ENCODE results near the gene YDJC.
"Not testable (repeated sequence)": the region's sequence is repeated elsewhere in the genome, so short reads cannot be mapped to it uniquely, and the experiment has no call there.

Gene YDJC, protein sequence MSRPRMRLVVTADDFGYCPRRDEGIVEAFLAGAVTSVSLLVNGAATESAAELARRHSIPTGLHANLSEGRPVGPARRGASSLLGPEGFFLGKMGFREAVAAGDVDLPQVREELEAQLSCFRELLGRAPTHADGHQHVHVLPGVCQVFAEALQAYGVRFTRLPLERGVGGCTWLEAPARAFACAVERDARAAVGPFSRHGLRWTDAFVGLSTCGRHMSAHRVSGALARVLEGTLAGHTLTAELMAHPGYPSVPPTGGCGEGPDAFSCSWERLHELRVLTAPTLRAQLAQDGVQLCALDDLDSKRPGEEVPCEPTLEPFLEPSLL

DNA sequence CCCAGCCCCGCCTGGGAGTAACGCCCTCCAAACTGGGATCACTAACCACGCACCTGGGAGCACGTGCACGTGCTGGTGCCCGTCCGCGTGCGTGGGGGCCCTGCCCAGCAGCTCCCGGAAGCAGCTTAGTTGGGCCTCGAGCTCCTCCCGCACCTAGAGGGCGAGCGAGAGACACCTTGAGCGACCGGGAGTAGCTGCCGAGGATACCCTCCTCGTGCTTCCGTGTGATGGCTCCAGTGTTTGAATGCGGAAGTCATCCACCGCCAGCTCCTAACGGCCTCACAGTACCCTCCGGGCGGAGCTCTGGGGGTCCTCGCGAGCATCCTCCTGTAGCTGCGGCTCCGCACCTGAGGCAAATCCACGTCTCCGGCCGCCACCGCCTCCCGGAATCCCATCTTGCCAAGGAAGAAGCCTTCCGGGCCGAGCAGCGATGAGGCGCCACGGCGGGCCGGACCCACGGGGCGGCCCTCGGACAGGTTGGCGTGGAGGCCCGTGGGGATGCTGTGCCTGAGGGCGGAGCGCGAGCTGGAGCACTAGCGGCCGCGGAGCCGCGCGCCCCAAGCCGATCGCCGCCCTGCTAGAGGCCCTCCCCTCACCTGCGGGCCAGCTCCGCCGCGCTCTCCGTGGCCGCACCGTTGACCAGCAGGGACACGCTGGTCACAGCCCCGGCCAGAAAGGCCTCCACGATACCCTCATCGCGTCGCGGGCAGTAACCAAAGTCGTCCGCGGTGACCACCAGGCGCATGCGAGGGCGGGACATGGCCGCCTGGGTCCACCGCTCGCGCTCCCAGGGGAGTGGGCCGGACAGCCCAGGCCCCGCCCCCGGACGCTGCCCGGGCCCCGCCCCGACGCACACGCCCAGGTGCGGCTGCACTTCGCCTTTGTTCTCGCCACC lies at the start of gene YDJC:
YDJC (minus strand) TSS at position 768 of the 895 bp plus-strand sequence; CDS start at position 760, 8 bp downstream.
- DNase-seq, result peak; percentile 95

DNA sequence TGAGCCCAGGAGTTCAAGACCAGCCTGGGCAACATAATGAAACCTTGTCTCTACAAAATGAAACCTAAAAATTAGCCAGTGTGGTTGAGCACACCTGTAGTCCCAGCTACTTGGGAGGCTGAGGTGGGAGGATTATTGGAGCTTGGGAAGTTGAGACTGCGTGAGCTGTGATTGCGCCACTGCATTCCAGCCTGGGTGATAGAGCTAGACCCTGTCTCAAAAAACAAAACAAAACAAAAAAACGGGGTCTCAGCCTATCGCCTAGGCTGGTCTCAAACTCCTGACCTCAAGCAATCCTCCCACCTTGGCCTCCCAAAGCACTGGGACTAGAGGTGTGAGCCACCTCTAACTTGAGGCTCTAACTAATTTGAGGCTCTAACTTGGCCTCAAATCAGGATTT lies 49.6 kb upstream of the YDJC start:
- DNase-seq, result no peak

- DNase-seq, result not testable (repeated sequence)
These were observed 49.0 kb upstream of the YDJC start for GRCh38 chr22:21678842-21679241.

DNA sequence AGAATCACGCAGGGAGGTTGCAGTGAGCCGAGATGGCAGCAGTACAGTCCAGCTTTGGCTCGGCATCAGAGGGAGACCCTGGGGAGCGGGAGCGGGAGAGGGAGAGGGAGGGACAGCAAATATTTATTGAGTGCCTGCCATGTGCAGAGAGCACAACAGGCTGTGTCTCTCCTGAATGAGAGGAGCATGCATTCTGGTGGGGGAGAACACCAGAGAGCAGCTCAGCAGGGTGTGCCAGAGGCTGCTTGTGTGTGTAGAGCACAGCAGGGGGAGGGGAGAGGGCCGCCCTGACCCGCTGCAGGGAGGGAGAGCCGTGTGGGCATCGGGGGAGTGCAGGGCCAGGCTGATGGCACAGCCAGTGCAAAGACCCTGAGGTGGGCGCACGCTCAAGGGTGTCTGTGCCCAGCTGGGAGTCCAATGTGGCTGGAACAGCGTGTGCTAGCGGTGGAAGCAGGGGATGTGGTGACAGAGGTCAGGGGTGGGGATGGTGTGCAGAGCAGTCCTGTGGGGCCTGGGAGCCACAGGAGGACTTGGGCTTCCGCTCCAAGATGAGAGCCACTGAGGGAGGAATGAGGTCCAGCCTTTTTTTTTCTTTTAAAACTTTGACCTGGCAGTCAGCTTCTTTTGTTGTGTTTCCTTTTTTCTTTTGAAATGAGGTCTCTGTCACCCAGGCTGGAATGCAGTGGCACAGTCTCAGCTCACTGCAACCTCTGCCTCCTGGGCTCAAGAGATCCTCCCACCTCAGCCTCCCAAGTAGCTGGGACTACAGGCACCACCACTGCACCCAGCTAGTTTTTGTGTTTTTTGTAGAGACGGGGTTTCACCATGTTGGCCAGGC lies 48.0 kb upstream of the YDJC start:
- no peak for DNase-seq

- no peak for DNase-seq
These were observed 44.9 kb upstream of the YDJC start for GRCh38 chr22:21674638-21675245.

- no peak for DNase-seq
These were observed 43.9 kb upstream of the YDJC start for GRCh38 chr22:21673534-21674321.

- DNase-seq, result no peak
These were observed 42.3 kb upstream of the YDJC start for GRCh38 chr22:21672107-21672629.

DNA sequence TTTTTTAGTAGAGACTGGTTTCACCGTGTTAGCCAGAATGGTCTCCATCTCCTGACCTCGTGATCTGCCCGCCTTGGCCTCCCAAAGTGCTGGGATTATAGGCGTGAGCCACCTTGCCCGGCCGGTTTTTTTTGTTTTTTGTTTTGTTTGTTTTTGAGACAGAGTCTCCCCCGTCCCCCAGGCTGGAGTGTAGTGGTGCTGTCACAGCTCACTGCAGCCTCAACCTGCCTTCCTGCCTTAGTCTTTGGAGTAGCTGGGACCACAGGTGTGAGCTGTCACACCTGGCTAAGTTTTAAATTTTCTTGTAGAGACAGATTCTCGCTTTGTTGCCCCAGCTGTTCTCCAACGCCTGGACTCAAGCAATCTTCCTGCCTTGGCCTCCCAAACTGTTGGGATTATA lies 39.2 kb upstream of the YDJC start:
- DNase-seq, result no peak

- no peak for DNase-seq
These were observed 37.0 kb upstream of the YDJC start for GRCh38 chr22:21666786-21667185.

DNA sequence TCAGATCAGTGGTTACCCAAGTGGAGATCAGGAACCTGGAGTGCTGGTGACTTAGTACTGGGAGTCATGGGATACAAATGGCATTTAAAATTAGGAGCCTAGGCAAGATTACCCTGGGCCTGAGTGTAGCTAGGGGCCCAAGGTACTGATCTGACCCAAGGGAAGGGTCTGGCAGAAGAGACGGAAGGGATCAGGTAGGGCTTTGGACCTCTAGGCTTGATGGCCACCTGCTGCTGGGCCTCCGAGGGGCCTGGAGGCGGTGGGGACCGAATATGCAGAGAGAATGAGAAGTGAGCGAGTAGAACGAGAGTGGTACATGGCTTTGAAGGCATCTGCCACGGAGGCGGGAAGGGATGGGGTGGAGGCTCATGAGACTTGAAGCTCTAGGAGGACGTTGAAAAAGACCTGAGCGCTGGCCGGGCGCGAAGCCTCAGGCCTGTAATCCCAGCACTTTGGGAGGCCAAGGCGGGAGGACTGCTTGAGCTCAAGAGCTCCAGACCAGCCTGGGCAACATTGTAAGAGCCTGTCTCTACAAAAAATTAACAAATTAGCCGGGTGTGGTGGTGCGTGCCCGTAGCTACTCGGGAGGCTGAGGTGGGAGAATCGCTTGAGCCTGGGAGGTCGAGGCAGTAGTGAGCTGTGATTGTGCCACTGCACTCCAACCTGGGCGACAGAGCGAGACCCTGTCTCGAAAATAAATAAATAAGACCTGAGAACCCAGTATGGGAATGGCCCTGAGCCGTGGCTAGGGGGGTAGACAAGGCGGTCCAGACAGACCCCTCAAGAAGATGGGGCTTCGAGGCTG lies 35.4 kb upstream of the YDJC start:
- DNase-seq, result no peak

DNA sequence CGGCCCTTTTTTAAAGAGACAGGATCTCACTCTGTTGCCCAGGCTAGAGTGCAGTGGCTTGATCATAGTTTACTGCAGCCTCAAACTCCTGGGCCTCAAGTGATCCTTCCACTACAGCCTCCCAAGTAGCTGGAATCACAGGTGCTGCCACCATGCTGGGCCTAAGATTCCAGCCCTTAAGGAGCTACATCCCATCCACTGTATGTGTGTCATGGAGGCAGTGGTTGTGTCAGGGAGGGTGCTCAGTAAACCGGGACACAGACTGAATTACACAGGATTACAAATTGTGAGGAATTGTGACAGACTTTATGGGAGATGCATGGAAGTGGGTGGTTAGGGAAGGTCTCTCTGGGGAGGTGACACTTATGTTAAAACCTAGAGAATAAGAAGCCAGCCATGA lies 33.9 kb upstream of the YDJC start:
- no peak for DNase-seq

GRCh38 chr22:21661991-21662390 lies 32.2 kb upstream of the YDJC start:
- no peak for DNase-seq

- no peak for DNase-seq
These were observed 31.1 kb upstream of the YDJC start for GRCh38 chr22:21660904-21661303.

GRCh38 chr22:21659864-21660525 lies 30.2 kb upstream of the YDJC start:
- DNase-seq, result no peak

DNA sequence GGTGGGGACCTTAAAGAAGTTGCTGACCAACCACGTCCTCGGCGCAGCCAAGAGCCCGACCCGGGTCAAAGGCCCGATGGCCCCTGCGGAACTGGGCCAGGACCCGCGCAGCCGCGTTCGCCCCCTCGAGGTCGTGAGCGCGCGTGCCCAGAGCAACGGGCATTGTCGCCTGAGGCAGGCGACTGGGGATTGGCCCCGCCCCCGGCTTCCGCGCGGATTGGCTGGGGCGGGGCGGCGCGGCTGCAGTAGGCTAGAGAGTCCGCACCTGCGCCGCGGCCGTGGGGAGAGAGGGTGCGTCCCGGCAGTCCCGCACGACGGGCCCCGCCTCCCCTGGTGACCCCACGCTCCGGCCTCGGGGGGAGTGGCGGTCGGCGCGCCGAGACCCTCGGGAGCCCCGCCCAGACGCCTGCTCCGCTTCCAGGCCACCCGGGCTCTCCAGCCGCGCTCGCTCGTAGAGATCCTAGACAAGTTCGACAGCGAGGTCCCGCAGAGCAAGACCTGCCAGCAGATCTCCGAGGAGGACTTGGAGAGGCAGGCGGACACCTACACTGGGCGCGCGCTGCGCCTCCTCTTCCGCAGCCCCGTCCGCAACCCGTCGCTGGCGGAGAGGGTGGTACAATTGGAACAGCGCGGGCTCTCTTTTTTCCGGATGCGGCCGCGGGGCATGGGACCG lies 27.7 kb upstream of the YDJC start:
- peak; percentile 84 for DNase-seq

DNA sequence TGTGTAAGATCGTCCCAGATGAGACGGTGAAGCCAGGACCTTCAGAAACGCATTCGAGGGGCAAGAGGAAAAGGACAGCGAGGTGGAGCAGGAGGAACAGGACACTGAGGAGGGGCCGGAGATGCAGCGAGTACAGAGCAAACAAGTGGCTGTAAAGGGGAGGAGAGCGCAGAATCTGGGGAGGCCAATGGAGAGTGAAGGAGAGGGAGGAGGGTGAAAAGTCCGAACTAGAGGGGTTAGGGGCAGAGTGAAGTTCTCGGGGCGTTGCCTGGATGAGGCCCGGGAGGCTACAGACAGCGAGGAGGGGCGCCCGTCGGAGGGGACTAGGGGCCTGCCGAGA lies 27.2 kb upstream of the YDJC start:
- DNase-seq, result no peak

DNA sequence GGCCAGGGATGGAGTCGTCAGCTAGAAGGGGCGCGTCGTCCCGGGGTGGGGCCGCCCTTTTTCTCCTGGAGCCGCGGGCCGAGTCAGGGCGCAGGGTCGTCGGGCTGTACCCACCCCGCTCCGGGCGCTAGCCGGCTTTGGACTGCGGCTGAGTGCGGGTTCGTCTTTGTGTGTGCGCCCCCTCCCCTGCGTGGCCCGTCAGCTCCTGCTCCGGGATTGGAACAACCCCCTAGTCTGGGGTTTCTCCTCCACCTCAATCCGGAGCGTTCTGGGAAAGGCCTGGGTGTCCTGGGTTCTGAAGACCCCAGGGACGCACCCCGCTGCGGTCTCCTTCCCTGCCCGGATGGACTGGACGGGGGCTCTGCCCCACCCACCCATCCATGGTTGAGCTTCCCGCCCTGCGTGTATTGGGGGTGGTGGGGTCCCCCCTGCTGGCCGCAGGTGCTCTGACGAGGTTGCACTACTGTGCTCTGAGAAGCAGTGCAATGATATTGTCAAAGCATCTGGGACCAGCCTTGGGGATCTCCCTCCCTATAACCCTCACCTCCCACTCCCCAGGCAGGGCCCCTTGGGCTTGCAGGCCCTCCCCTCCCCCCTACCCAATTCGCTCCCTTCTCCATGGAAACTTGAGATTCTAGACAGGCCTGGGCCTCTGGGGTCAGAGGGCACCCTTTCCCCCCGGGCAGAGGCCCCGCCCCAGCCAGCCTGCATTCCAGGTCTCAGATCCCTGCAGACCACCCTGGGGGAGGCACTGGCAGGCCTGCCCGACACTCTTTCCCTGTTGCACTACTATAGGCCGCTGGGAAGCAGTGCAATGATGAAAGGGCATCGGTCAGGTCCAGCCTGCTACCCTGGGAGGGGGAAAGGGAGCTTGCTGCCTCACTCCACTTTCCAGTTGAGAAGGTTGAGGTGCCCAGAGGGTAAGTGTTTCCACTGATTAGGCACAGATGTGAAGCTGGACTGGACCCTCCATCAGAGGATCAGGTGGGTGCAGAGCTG lies 23.0 kb upstream of the YDJC start:
- DNase-seq, result no peak

GRCh38 chr22:21652010-21652546 lies 22.3 kb upstream of the YDJC start:
- peak; percentile 80 for DNase-seq

All from CD4-positive, alpha-beta T cell treated with Interleukin-12 subunit alpha and Interleukin-12 subunit beta, for 1 hour (primary cell).